Measurements from ENCODE around the gene MET. TPM values are rescaled to one million over a fixed set of nuclear protein-coding genes. Genes with fewer than 3 reads are reported as not detected.
A peak's percentile ranks its signal among the peaks of the same experiment; 100 is the strongest.

Gene MET
- total and polyA plus RNA-seq, 2 of the 8 experiments (the other 6 are each of a cell fraction or from before 2014, with no cell fraction given): 3.5 to 12.9 TPM

DNA sequence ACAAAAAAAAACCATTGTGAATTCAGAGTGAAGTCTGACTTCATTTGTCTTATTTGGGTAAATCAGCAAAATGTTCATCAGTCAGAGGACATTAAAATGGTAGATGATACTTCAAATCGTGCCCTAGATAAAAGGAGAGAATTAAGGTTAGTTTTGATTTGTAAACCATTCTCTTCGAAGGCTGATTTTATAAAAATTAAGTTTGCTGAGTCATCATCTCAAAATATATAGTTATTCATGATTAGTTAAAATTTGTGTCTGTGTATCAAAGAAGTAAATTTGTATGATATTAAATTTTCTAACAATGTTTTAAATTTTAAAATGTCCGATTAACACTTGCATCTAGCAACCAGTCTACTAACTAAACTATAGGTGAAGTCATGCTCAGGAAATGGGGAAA is 35.3 kb downstream of the MET start:
- ChIA-PET POLR2A (ENCODE audit: partially characterized antibody) (no interaction called here), CTCF (ENCODE audit: partially characterized antibody) (interaction anchor here (0.7 to 1.3 kb wide), 3 partner anchors 12 to 116 kb away, joined by 3 to 4 read pairs (median 3); no protein-coding TSS in a partner anchor)
- Histone ChIP-seq H2BK120ac (replicated peaks; ENCODE audit: low read depth, low read length) (no peak overlapping the region), H3K36me3 (ENCODE audit: control insufficient read depth in 2 of 4, insufficient read depth in 4 of 4, low read length in 3 of 4) (no peaks in the 10 kb centered on the region), H3K4me2 (ENCODE audit: insufficient read depth in 1 of 2, low read depth in 2 of 2, low read length in 2 of 2) (no peak overlapping the region), H3K4ac (replicated peaks; ENCODE audit: insufficient read length, low read depth, low read length) (no peak overlapping the region), H3K23me2 (ENCODE audit: low read depth, low read length) (no peaks in the 10 kb centered on the region), H2AFZ (ENCODE audit: low read length) (no peak overlapping the region), H4K8ac (ENCODE audit: extremely low read depth, insufficient read depth, low read length) (no peak overlapping the region), H3K56ac (replicated peaks; ENCODE audit: insufficient read length, low read depth, low read length) (no peak overlapping the region), H3K14ac (ENCODE audit: insufficient read length) (no peak overlapping the region), H3K27me3 (replicated peaks in 1 of 4; ENCODE audit: control insufficient read depth in 3 of 4, extremely low read depth in 1 of 4, insufficient read depth in 3 of 4, low read length in 3 of 4) (no peaks in the 10 kb centered on the region), H2BK15ac (ENCODE audit: low read length) (no peak overlapping the region), H3K9ac (replicated peaks in 1 of 4; ENCODE audit: extremely low read depth in 1 of 4, low read depth in 3 of 4, low read length in 3 of 4) (no peak overlapping the region), H4K91ac (replicated peaks; ENCODE audit: insufficient read length, low read length) (no peak overlapping the region), H3K4me1 (replicated peaks in 1 of 4; ENCODE audit: control insufficient read depth in 3 of 4, insufficient read depth in 4 of 4, low read length in 3 of 4) (peaks cover 0 to 14% (median 2%) of the 10 kb centered on the region in 4 experiments; a peak in 3 of 7 replicates), H2BK5ac (ENCODE audit: low read depth, low read length) (no peak overlapping the region), H3K27ac (ENCODE audit: low read depth, low read length) (no peak overlapping the region), H2BK12ac (ENCODE audit: low read depth, low read length) (no peak overlapping the region), H3K79me1 (ENCODE audit: low read depth, low read length) (no peaks in the 10 kb centered on the region), H3K18ac (ENCODE audit: extremely low read depth, low read length) (no peak overlapping the region), H2BK20ac (ENCODE audit: low read length) (no peak overlapping the region), H4K5ac (ENCODE audit: insufficient read length, low read depth, low read length) (no peak overlapping the region), H3K23ac (ENCODE audit: insufficient read length) (no peak overlapping the region), H3K4me3 (ENCODE audit: extremely low read depth in 1 of 4, insufficient read depth in 2 of 4, low read depth in 3 of 4, low read length in 4 of 4) (peak overlapping the region in 1 of 4 experiments; percentile 31; a peak in 1 of 8 replicates), H2AK5ac (ENCODE audit: low read depth, low read length) (no peak overlapping the region), H3K9me3 (ENCODE audit: insufficient read depth in 2 of 2, low read depth in 1 of 2, low read length in 1 of 2) (no peaks in the 10 kb centered on the region), H4K20me1 (replicated peaks in 1 of 2; ENCODE audit: control insufficient read depth in 1 of 2, insufficient read depth in 2 of 2, low read length in 2 of 2) (no peaks in the 10 kb centered on the region), H3K79me2 (ENCODE audit: control insufficient read depth in 1 of 2, insufficient read depth in 2 of 2, low read length in 2 of 2) (no peaks in the 10 kb centered on the region)
- TF ChIP-seq SIN3A (conservative IDR thresholded peaks at IDR 0.05 in 1 of 2, IDR thresholded peaks at IDR 0.05 in 1 of 2; ENCODE audit: low read depth in 1 of 2, low read length in 2 of 2) (no peak), RBBP5 (IDR thresholded peaks at IDR 0.05; ENCODE audit: borderline replicate concordance, low read depth, low read length) (no peak), CEBPB (IDR thresholded peaks at IDR 0.05; ENCODE audit: low read depth, low read length) (no peak), SP4 (IDR thresholded peaks at IDR 0.05; ENCODE audit: low read length) (no peak), NANOG (IDR thresholded peaks at IDR 0.05; ENCODE audit: insufficient read depth, low read depth, low read length, poor library complexity, severe bottlenecking) (no peak), CREB1 (IDR thresholded peaks at IDR 0.05) (no peak), MAFK (IDR thresholded peaks at IDR 0.05; ENCODE audit: low read depth, low read length) (peak; percentile 74), BACH1 (IDR thresholded peaks at IDR 0.05; ENCODE audit: low read length) (peak; percentile 19; the same call in 1 of the 2 replicates), TBP (IDR thresholded peaks at IDR 0.05; ENCODE audit: low read depth, low read length) (no peak), PHF8 (conservative IDR thresholded peaks at IDR 0.05; ENCODE audit: low read depth, low read length) (no peak), CBX5 (IDR thresholded peaks at IDR 0.05; ENCODE audit: low read depth, low read length) (no peak)
- 89% methylated on average over 3 of the region's 3 CpGs; no CpG with 5 or more reads in 1 of the 2 experiments for WGBS, 2 experiments (ENCODE audit: extremely low coverage in 1 of 2, insufficient coverage in 1 of 2, insufficient read length in 1 of 2, insufficient replicate concordance in 2 of 2, low coverage in 1 of 2, low lambda C conversion rate in 2 of 2, missing lambda C conversion rate in 1 of 2)
- FAIRE-seq: no peak
- DNase-seq (ENCODE audit: low read depth in 1 of 2, low spot score in 2 of 2): no peak
